Testis (tissue), 2 donors: ENCODE results near the gene MEGF10.

Experiments used
- CTCF ChIP-seq, 3 experiments: fragments of 450-650 bp in 2 of 3; fragments of 200-600 bp in 1 of 3; sonication (generic) in 1 of 3; IDR thresholded peaks; one replicate each; pipeline ENCODE4 v1.5.1; 2016 to 2019; ENCODE audit warnings: antibody characterized with exemption in 3 of 3, mild to moderate bottlenecking in 2 of 3, moderate library complexity in 1 of 3
- POLR2A ChIP-seq: fragments of 450-650 bp; IDR thresholded peaks from one replicate; pipeline ENCODE4 v1.6.1; 2017; ENCODE audit warnings: antibody characterized with exemption, mild to moderate bottlenecking, moderate library complexity

- TF ChIP-seq CTCF (IDR thresholded peaks at IDR 0.05), result no peak
- TF ChIP-seq POLR2A, result no peak
Observed at GRCh38 chr5:127331890-127332649, 41.5 kb downstream of the MEGF10 start.
